Progenitor cell of endocrine pancreas (in vitro differentiated cells): ENCODE results near the gene PDGFA. TPM values are rescaled to one million over a fixed set of nuclear protein-coding genes. Genes with fewer than 3 reads are reported as not detected.

ENCODE experiments used
- DNase-seq: peaks from one replicate; pipeline ENCODE4 v3.0.0; 2021; ENCODE audit warnings: low spot score; ENCODE audit not compliant: unreplicated experiment
- H3K27ac Mint-ChIP-seq: 2 replicates; pipeline ENCODE4 v1.8.0; 2021; ENCODE audit warnings: mild to moderate bottlenecking, moderate library complexity, mixed read lengths
- H3K27me3 Mint-ChIP-seq: 2 replicates; pipeline ENCODE4 v1.8.0; 2021; ENCODE audit warnings: mixed read lengths
- H3K36me3 Mint-ChIP-seq: 2 replicates; pipeline ENCODE4 v1.8.0; 2022; ENCODE audit warnings: mixed read lengths; ENCODE audit not compliant: insufficient read depth
- H3K4me1 Mint-ChIP-seq: 2 replicates; pipeline ENCODE4 v1.8.0; 2021; ENCODE audit warnings: low read depth, mixed read lengths
- H3K4me3 Mint-ChIP-seq: 2 replicates; pipeline ENCODE4 v1.8.0; 2021; ENCODE audit warnings: low read depth, mild to moderate bottlenecking, moderate library complexity, mixed read lengths
- H3K9me3 Mint-ChIP-seq: 2 replicates; pipeline ENCODE4 v1.8.0; 2021; ENCODE audit warnings: low read depth, mixed read lengths
- CTCF ChIP-seq: fragments of 200-600 bp; sonication (generic); IDR thresholded peaks from one replicate; pipeline ENCODE4 v1.5.0; 2021; ENCODE audit warnings: antibody characterized with exemption, mild to moderate bottlenecking; ENCODE audit not compliant: unreplicated experiment
- total RNA-seq: library from RNA; stranded (reverse); gene quantifications from 2 replicates; pipeline ENCODE4 v1.2.1, GENCODE V29; 2021

PDGFA gene
- total RNA-seq, 1 donor from 2014 or later = 86.2 TPM

- no peak for DNase-seq
- H3K9me3 Mint-ChIP-seq = no peaks in the 10 kb centered on the region
- no peak overlapping the region for H3K4me3 Mint-ChIP-seq
- TF ChIP-seq CTCF = no peak
- peaks cover 3% of the 10 kb centered on the region for H3K36me3 Mint-ChIP-seq
- H3K27ac Mint-ChIP-seq = no peak overlapping the region
- H3K27me3 Mint-ChIP-seq = no peaks in the 10 kb centered on the region
- H3K4me1 Mint-ChIP-seq = no peaks in the 10 kb centered on the region
These were observed 44.7 kb upstream of the PDGFA start for GRCh38 chr7:564176-564865.

GRCh38 chr7:563629-564170 is 44.1 kb upstream of the PDGFA start:
- H3K27ac Mint-ChIP-seq = no peak overlapping the region
- no peaks in the 10 kb centered on the region for H3K27me3 Mint-ChIP-seq
- peaks cover 3% of the 10 kb centered on the region for H3K36me3 Mint-ChIP-seq
- no peak for TF ChIP-seq CTCF
- no peaks in the 10 kb centered on the region for H3K9me3 Mint-ChIP-seq
- DNase-seq = no peak
- no peaks in the 10 kb centered on the region for H3K4me1 Mint-ChIP-seq
- H3K4me3 Mint-ChIP-seq = no peak overlapping the region

GRCh38 chr7:562789-563628 is 43.4 kb upstream of the PDGFA start:
- no peaks in the 10 kb centered on the region for H3K9me3 Mint-ChIP-seq
- no peaks in the 10 kb centered on the region for H3K36me3 Mint-ChIP-seq
- H3K4me3 Mint-ChIP-seq = no peak overlapping the region
- H3K27me3 Mint-ChIP-seq = no peaks in the 10 kb centered on the region
- H3K27ac Mint-ChIP-seq = no peak overlapping the region
- no peaks in the 10 kb centered on the region for H3K4me1 Mint-ChIP-seq
- TF ChIP-seq CTCF = no peak
- DNase-seq = no peak

GRCh38 chr7:562374-562675 is 42.7 kb upstream of the PDGFA start:
- Mint-ChIP-seq H3K9me3 (no peaks in the 10 kb centered on the region), H3K4me1 (no peaks in the 10 kb centered on the region), H3K27me3 (no peaks in the 10 kb centered on the region), H3K36me3 (peaks cover 4% of the 10 kb centered on the region), H3K27ac (no peak overlapping the region), H3K4me3 (no peak overlapping the region)
- no peak for DNase-seq
- no peak for TF ChIP-seq CTCF

- no peak for TF ChIP-seq CTCF
- Mint-ChIP-seq H3K27ac (no peak overlapping the region), H3K9me3 (no peaks in the 10 kb centered on the region), H3K27me3 (no peaks in the 10 kb centered on the region), H3K4me1 (no peaks in the 10 kb centered on the region), H3K4me3 (no peak overlapping the region), H3K36me3 (peaks cover 4% of the 10 kb centered on the region)
- DNase-seq = no peak
These were observed 42.2 kb upstream of the PDGFA start for GRCh38 chr7:561631-562373.
